AG10803 (cell line): ENCODE results near the gene ATIC.
A peak's percentile ranks its signal among the peaks of the same experiment; 100 is the strongest.
"Not testable (repeated sequence)": the region's sequence is repeated elsewhere in the genome, so short reads cannot be mapped to it uniquely, and the experiment has no call there.

Experiments
- DNase-seq: peaks from one replicate; pipeline ENCODE4 v3.0.0; 2010; ENCODE audit warnings: low read depth
- H3K4me3 ChIP-seq: 2 replicates; pipeline ENCODE4 v1.5.1; 2011; ENCODE audit warnings: mild to moderate bottlenecking, low read length, control low read depth
- CTCF ChIP-seq: conservative IDR thresholded peaks from 2 replicates; pipeline ENCODE4 v1.5.1; 2011; ENCODE audit warnings: mild to moderate bottlenecking, low read length, control low read depth, inconsistent platforms

Gene ATIC

GRCh38 chr2:215288112-215288815 is 23.6 kb upstream of the ATIC start:
- no peak for DNase-seq
- H3K4me3 ChIP-seq: no peak overlapping the region
- no peak for TF ChIP-seq CTCF

- no peak overlapping the region for H3K4me3 ChIP-seq
- no peak for TF ChIP-seq CTCF
- DNase-seq: no peak
These were observed 20.8 kb upstream of the ATIC start for GRCh38 chr2:215290980-215291599.

- no peak for TF ChIP-seq CTCF
- H3K4me3 ChIP-seq: no peak overlapping the region
- DNase-seq: no peak
These were observed 18.0 kb upstream of the ATIC start for GRCh38 chr2:215293879-215294278.

GRCh38 chr2:215299337-215299859 is 12.5 kb upstream of the ATIC start:
- no peak for DNase-seq
- no peak overlapping the region for H3K4me3 ChIP-seq
- TF ChIP-seq CTCF: no peak

GRCh38 chr2:215301994-215302393 is 9.9 kb upstream of the ATIC start:
- no peak overlapping the region for H3K4me3 ChIP-seq
- DNase-seq: no peak
- TF ChIP-seq CTCF: no peak

- DNase-seq: not testable (repeated sequence)
- peak overlapping the region; percentile 90 for H3K4me3 ChIP-seq
These were observed 617 bp upstream of the ATIC start for GRCh38 chr2:215311259-215311624.

GRCh38 chr2:215313255-215313613 is 1.4 kb downstream of the ATIC start:
- no peak for DNase-seq
- H3K4me3 ChIP-seq: no peak overlapping the region
- no peak for TF ChIP-seq CTCF
